Fibroblast of lung (primary cell): Measurements from ENCODE around the gene CTR9.

Experiments
- EZH2 ChIP-seq: IDR thresholded peaks from 2 replicates; pipeline ENCODE4 v1.5.1; 2012; ENCODE audit warnings: low read length, control low read depth, mild to moderate bottlenecking; ENCODE audit errors: missing control alignments
- TF ChIP-seq, protein P1 (sequence below), 2 donors: IDR thresholded peaks in 1 of 2; conservative IDR thresholded peaks in 1 of 2; 1 replicate in 1 of 2; 2 replicates in 1 of 2; pipeline ENCODE4 v1.5.1; 2011 to 2012; ENCODE audit warnings: low read length in 2 of 2, control low read depth in 1 of 2, inconsistent platforms in 1 of 2, low read depth in 1 of 2, mild to moderate bottlenecking in 1 of 2

DNA sequence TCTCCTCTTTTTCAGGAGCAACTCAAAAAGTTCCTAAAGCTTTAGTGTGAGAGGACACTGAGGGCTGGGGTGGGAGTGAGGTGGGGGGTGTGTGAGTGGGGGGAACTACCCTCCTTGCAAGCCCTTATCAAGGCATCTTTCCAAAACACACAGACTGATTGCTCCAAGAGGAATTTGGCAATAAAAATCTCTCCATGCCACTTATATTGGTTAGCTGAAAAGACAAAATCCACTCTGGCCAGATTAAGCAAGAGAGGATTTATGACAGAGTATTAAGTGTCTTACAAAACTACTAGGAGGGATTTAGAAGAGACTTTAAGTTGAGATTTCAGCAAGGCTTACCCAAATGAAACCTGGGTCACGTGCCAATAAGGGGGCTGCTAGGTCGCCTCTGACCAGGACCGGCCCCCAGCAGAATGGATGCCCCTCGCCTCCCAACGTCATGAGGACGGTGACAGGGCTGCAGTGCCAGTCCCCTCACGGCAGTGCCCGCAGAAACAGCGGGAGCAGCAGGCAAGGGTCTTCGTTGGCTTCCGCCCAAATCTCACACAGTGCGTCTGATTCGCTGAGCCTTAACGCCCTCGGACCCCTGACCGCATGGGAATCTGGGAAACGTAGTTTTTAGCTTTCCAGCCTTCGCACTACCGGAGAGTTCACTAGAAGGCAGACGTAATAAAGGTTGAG lies 22.1 kb upstream of the CTR9 start:
- no peak for TF ChIP-seq EZH2
- TF ChIP-seq, protein P1, sequence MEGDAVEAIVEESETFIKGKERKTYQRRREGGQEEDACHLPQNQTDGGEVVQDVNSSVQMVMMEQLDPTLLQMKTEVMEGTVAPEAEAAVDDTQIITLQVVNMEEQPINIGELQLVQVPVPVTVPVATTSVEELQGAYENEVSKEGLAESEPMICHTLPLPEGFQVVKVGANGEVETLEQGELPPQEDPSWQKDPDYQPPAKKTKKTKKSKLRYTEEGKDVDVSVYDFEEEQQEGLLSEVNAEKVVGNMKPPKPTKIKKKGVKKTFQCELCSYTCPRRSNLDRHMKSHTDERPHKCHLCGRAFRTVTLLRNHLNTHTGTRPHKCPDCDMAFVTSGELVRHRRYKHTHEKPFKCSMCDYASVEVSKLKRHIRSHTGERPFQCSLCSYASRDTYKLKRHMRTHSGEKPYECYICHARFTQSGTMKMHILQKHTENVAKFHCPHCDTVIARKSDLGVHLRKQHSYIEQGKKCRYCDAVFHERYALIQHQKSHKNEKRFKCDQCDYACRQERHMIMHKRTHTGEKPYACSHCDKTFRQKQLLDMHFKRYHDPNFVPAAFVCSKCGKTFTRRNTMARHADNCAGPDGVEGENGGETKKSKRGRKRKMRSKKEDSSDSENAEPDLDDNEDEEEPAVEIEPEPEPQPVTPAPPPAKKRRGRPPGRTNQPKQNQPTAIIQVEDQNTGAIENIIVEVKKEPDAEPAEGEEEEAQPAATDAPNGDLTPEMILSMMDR (conservative IDR thresholded peaks at IDR 0.05 in 1 of 2, IDR thresholded peaks at IDR 0.05 in 1 of 2; ENCODE audit: low read depth in 1 of 2, low read length in 2 of 2), result no peak
